Erythroblast (primary cell): ENCODE data around the gene PSMD8.

Experiments used
- GATA1 ChIP-seq: IDR thresholded peaks from 2 replicates; pipeline ENCODE4 v1.6.1; 2011; ENCODE audit warnings: low read depth, mild to moderate bottlenecking, control low read depth, low read length, moderate library complexity
- POLR2A ChIP-seq: IDR thresholded peaks from 2 replicates; pipeline ENCODE4 v1.6.1; 2011; ENCODE audit warnings: mild to moderate bottlenecking, low read length

GRCh38 chr19:38421856-38422255, 47.5 kb downstream of the PSMD8 start:
- no peak for TF ChIP-seq POLR2A
- no peak for TF ChIP-seq GATA1
